Embryonic facial prominence (tissue), 1 donor: ENCODE data around the gene TSPAN1.
"Not testable (repeated sequence)": the region's sequence is repeated elsewhere in the genome, so short reads cannot be mapped to it uniquely, and the experiment has no call there.

Experiments
- DNase-seq: peaks from one replicate; pipeline ENCODE4 v3.0.0-alpha.2; 2016; ENCODE audit errors: extremely low spot score

The TSPAN1 gene

GRCh38 chr1:46218443-46218842 lies 43.6 kb downstream of the TSPAN1 start:
- DNase-seq = peak; percentile 31

GRCh38 chr1:46219551-46220520 lies 44.9 kb downstream of the TSPAN1 start:
- no peak for DNase-seq

GRCh38 chr1:46220808-46221207 lies 45.9 kb downstream of the TSPAN1 start:
- no peak for DNase-seq

DNA sequence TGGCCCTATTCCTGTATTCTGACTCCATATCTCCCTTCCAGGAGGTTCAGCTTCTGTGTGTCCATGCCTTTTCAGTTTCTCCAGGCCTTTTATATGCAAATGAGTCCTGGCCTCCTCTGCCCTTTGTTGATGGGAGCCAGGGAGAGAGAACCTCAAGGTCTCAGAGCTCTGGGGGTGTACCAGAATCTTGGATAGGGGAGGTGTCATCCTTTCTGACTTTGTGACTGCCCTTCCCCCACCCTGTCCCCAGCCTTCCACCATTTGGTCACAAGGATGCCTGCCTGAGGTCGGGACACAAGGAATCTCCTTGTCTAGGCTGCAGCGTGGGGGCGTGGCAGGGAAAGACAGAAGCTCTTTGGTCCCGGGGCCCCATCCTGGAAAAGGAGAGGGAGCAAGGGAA lies 46.9 kb downstream of the TSPAN1 start:
- no peak for DNase-seq

DNA sequence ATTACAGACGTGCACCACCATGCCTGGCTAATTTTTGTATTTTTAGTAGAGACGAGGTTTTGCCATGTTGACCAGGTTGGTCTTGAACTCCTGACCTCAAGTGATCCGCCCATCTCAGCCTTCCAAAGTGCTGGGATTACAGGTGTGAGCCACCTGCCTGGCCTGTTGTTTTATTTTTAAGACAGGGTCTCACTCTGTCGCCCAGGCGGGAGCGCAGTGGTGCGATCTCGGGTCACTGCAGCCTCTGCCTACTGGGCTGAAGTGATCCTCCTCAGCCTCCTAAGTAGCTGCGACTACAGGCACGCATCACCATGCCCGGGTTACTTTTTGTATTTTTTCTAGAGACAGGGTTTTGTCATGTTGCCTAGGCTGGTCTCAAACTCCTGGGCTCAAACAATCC lies 48.2 kb downstream of the TSPAN1 start:
- DNase-seq = not testable (repeated sequence)

GRCh38 chr1:46223472-46223943 lies 48.6 kb downstream of the TSPAN1 start:
- peak; percentile 53 for DNase-seq

DNA sequence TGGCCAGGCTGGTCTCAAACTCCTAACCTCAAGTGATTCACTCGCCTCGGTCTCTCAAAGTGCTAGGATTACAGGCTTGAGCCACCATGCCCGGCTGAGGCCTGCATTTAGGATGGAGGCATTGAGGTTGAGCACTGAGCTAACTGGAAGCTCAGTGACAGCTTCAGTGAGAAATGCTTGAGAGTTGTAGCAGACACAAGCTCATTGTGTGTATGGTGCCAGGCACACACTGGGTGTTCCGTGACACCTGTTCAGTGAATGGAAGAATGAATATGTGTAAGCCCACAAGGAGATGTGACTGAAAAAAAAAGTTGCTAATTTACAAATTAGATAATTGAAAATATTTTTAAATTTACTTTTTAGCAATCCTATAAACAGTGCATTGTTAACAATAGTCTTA lies 50.1 kb downstream of the TSPAN1 start:
- no peak for DNase-seq

- DNase-seq = not testable (repeated sequence)
Measured at GRCh38 chr1:46231231-46231630, 56.3 kb downstream of the TSPAN1 start.
